Adrenal gland (tissue), 12 donors: ENCODE results near the gene USP1. TPM values are rescaled to one million over a fixed set of nuclear protein-coding genes. Genes with fewer than 3 reads are reported as not detected.

ENCODE experiments used
- DNase-seq, 7 donors: peaks; one replicate each; pipeline ENCODE4 v3.0.0-alpha.2; 2019 to 2020
- H3K27ac ChIP-seq, 5 donors: fragments of 200-600 bp; sonication (generic) in 4 of 5; 1 replicate in 3 of 5; 2 replicates in 2 of 5; pipeline versions ENCODE4 v1.5.1 to v1.8.0; 2016 to 2020; ENCODE audit warnings: mild to moderate bottlenecking in 1 of 5
- H3K27me3 ChIP-seq: fragments of 200-600 bp; 2 replicates; pipeline ENCODE4 v1.8.0; 2021
- H3K36me3 ChIP-seq, 2 donors: fragments of 200-600 bp; replicated peaks in 1 of 2; 1 replicate in 1 of 2; 2 replicates in 1 of 2; pipeline versions ENCODE4 v1.5.1 to v1.8.0; 2018 to 2022
- H3K4me1 ChIP-seq, 2 donors: fragments of 200-600 bp; replicated peaks in 1 of 2; 1 replicate in 1 of 2; 2 replicates in 1 of 2; pipeline versions ENCODE4 v1.5.1 to v1.8.0; 2018 to 2021
- H3K4me3 ChIP-seq, 4 donors: fragments of 200-600 bp; sonication (generic) in 3 of 4; one replicate each; pipeline ENCODE4 v1.5.1; 2016 to 2018
- H3K9me3 ChIP-seq, 3 donors: fragments of 200-600 bp; sonication (generic) in 1 of 3; replicated peaks in 1 of 3; 1 replicate in 2 of 3; 2 replicates in 1 of 3; pipeline versions ENCODE4 v1.5.1 to v1.8.0; 2016 to 2021
- POLR2A ChIP-seq, 2 donors: fragments of 450-650 bp; IDR thresholded peaks; one replicate each; pipeline ENCODE4 v1.6.1; 2017; ENCODE audit warnings: antibody characterized with exemption in 2 of 2, mild to moderate bottlenecking in 2 of 2, moderate library complexity in 1 of 2
- WGBS, 4 donors: extraction: QIAGEN DNeasy Blood & Tissue Kit in 2 of 4; methylation state at CpG; one replicate each; pipeline versions ENCODE4 v1.1.5 to v1.1.7; 2013 to 2017; 5-methylcytosine and 5-hydroxymethylcytosine counted together
- intact Hi-C, 2 donors: fragments of 100-400 bp; cut with DNase I; formaldehyde crosslinking; loops; one replicate each; pipeline versions ENCODE4 v1.14.1 to v1.15.0; 2022 to 2023
- polyA plus RNA-seq, 3 donors: library from polyadenylated mRNA; stranded (reverse); fragments of 200-250 nt in 2 of 3; fragments of 350-450 nt in 1 of 3; fragmentation: Illumina TruSeq in 1 of 3; extraction: RNeasy Lipid Tissue Mini Kit (QIAGEN cat#74804) in 1 of 3; gene quantifications; one replicate each; pipeline ENCODE4 v1.2.3, GENCODE V29; 2013 to 2014
- total RNA-seq, 9 donors: library from RNA; depleted of rRNA in 4 of 9; stranded (reverse); fragments of >200 nt in 4 of 9; fragments of 120-200 nt in 1 of 9; fragmentation: NEBNext Ultra II Directional in 1 of 9; extraction: Animal tissue kit (Norgen Biotek cat#: 25700) in 1 of 9; gene quantifications; one replicate each; pipeline versions ENCODE4 v1.1.0 to v1.2.4, GENCODE V29; 2013 to 2023
- TF ChIP-seq, protein P1 (sequence below), 6 experiments: fragments of 450-650 bp in 4 of 6; fragments of 200-600 bp in 2 of 6; sonication (generic) in 1 of 6; IDR thresholded peaks; 1 replicate in 5 of 6; 2 replicates in 1 of 6; pipeline versions ENCODE4 v1.5.1 to v1.8.0; 2016 to 2021; ENCODE audit warnings: antibody characterized with exemption in 6 of 6, mild to moderate bottlenecking in 2 of 6, moderate library complexity in 1 of 6
- donor health status: healthy with polysubstance abuse.
- donor health status: Bipolar disorder and iron deficiency.
- donor health status: DM: yes; HTN: yes; CAD: no.
- donor health status: DM: no; HTN: no; CAD: no.
- donor health status: DM: no; HTN: no; CAD: no.
- donor health status: DM: yes; HTN: yes; CAD: no.

USP1 gene
- total and polyA plus RNA-seq, 12 donors = 4.1 to 26.1 (median 17.0) TPM

DNA sequence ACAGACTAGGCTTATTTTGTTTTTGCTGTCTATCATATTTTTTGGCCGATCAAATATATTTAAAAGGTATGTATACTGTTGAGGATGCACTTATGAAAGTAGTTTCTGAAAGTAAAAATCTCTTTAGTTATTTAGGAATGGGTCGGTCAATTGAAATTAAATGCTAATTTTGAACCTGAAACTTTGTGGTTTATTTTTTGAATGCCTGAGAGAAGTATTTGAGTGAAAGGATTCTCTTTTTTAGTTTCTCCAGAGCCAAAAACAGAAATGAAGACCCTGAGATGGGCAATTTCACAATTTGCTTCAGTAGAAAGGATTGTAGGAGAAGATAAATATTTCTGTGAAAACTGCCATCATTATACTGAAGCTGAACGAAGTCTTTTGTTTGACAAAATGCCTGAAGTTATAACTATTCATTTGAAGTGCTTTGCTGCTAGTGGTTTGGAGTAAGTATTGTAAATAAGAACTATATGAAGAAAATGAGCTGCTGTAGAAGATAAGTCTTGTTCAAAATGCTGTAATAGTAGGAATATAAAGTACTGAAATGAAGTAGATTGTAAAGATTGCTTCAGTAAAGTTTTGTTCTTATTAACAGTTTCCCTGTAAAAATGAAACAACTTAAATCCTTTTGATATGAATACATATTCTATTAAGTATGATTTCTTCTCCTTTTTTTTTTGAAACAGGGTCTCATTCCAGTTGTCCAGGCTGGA lies 11.5 kb downstream of the USP1 start:
- intact Hi-C loops = no loop called here
- H3K36me3 ChIP-seq = peaks cover 0 to 62% of the 10 kb centered on the region in 2 donors
- DNase-seq = no peak
- H3K27me3 ChIP-seq = no peaks in the 10 kb centered on the region
- WGBS, 4 donors = 86 to 94% (median 91%) methylated on average over 3 of the region's 3 CpGs
- H3K27ac ChIP-seq = no peak overlapping the region
- TF ChIP-seq, protein P1, sequence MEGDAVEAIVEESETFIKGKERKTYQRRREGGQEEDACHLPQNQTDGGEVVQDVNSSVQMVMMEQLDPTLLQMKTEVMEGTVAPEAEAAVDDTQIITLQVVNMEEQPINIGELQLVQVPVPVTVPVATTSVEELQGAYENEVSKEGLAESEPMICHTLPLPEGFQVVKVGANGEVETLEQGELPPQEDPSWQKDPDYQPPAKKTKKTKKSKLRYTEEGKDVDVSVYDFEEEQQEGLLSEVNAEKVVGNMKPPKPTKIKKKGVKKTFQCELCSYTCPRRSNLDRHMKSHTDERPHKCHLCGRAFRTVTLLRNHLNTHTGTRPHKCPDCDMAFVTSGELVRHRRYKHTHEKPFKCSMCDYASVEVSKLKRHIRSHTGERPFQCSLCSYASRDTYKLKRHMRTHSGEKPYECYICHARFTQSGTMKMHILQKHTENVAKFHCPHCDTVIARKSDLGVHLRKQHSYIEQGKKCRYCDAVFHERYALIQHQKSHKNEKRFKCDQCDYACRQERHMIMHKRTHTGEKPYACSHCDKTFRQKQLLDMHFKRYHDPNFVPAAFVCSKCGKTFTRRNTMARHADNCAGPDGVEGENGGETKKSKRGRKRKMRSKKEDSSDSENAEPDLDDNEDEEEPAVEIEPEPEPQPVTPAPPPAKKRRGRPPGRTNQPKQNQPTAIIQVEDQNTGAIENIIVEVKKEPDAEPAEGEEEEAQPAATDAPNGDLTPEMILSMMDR (IDR thresholded peaks at IDR 0.05) = no peak
- TF ChIP-seq POLR2A (IDR thresholded peaks at IDR 0.05) = no peak
- no peak overlapping the region for H3K4me3 ChIP-seq
- no peaks in the 10 kb centered on the region for H3K9me3 ChIP-seq
- H3K4me1 ChIP-seq = no peaks in the 10 kb centered on the region

DNA sequence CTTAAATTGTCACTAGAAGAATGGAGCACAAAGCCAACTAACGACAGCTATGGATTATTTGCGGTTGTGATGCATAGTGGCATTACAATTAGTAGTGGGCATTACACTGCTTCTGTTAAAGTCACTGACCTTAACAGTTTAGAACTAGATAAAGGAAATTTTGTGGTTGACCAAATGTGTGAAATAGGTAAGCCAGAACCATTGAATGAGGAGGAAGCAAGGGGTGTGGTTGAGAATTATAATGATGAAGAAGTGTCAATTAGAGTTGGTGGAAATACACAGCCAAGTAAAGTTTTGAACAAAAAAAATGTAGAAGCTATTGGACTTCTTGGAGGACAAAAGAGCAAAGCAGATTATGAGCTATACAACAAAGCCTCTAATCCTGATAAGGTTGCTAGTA lies 13.5 kb downstream of the USP1 start:
- peaks cover 0 to 64% of the 10 kb centered on the region in 2 donors for H3K36me3 ChIP-seq
- H3K27ac ChIP-seq = no peak overlapping the region
- H3K4me3 ChIP-seq = no peak overlapping the region
- no peaks in the 10 kb centered on the region for H3K27me3 ChIP-seq
- H3K4me1 ChIP-seq = no peaks in the 10 kb centered on the region
- intact Hi-C loops = no loop called here
- H3K9me3 ChIP-seq = no peaks in the 10 kb centered on the region
- DNase-seq = no peak
- no peak for TF ChIP-seq POLR2A (IDR thresholded peaks at IDR 0.05)
- TF ChIP-seq, protein P1 (IDR thresholded peaks at IDR 0.05) = no peak
- WGBS, 4 donors = 92 to 99% (median 96%) methylated on average over 2 of the region's 2 CpGs

DNA sequence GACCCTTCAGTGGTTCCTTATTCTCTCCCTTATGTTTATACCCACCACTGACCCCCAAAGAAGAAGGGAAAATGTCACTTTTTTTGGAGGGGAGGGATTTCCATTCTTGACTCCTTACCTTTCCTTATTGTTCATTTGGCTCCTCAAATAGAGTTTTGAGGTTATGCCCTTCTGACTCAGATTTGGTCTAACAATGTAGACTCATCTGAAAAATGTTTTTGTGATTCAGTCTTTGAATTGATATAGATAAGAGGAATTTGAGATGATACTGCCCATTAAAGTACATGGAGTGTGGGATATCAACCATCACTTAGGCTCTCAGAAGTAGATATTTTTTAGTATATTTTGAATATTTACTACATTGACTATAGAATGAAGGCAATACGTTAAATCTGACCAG lies 16.1 kb downstream of the USP1 start:
- no peaks in the 10 kb centered on the region for H3K9me3 ChIP-seq
- H3K27me3 ChIP-seq = no peaks in the 10 kb centered on the region
- H3K27ac ChIP-seq = no peak overlapping the region
- intact Hi-C loops = no loop called here
- no peak for DNase-seq
- no peaks in the 10 kb centered on the region for H3K4me1 ChIP-seq
- H3K36me3 ChIP-seq = peaks cover 0 to 55% of the 10 kb centered on the region in 2 donors
- no peak for TF ChIP-seq POLR2A (IDR thresholded peaks at IDR 0.05)
- TF ChIP-seq, protein P1 (IDR thresholded peaks at IDR 0.05) = no peak
- no peak overlapping the region for H3K4me3 ChIP-seq
- 94 to 100% (median 98%) methylated on average over 1 of the region's 1 CpG for WGBS, 4 donors

DNA sequence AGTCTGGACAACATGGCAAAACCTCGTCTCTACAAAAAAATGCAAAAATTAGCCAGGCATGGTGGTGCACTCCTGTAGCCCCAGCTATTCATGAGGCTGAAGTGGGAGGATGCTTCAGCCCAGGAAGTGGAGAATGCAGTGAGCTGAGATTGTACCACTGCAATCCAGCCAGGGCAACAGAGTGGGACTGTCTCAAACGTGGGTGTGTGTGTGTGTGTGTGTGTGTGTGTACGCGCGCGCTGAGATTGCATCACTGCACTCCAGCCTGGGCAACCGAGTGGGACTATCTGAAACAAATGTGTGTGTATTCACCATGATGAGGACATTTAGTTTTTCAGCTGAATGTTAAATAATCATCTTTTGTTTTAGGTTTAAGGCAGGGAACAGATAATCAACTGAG lies 21.1 kb downstream of the USP1 start:
- WGBS, 4 donors = 75 to 89% (median 81%) methylated on average over 6 to 7 of the region's 7 CpGs
- no peaks in the 10 kb centered on the region for H3K27me3 ChIP-seq
- TF ChIP-seq, protein P1 (IDR thresholded peaks at IDR 0.05) = no peak
- TF ChIP-seq POLR2A (IDR thresholded peaks at IDR 0.05) = no peak
- intact Hi-C loops = no loop called here
- H3K9me3 ChIP-seq = no peaks in the 10 kb centered on the region
- no peaks in the 10 kb centered on the region for H3K4me1 ChIP-seq
- H3K4me3 ChIP-seq = no peak overlapping the region
- H3K27ac ChIP-seq = no peak overlapping the region
- no peak for DNase-seq
- H3K36me3 ChIP-seq = peaks cover 0 to 24% of the 10 kb centered on the region in 2 donors
